ENCODE measurements around the gene HCN1.
"Not testable (repeated sequence)": the region's sequence is repeated elsewhere in the genome, so short reads cannot be mapped to it uniquely, and the experiment has no call there.

Gene HCN1

DNA sequence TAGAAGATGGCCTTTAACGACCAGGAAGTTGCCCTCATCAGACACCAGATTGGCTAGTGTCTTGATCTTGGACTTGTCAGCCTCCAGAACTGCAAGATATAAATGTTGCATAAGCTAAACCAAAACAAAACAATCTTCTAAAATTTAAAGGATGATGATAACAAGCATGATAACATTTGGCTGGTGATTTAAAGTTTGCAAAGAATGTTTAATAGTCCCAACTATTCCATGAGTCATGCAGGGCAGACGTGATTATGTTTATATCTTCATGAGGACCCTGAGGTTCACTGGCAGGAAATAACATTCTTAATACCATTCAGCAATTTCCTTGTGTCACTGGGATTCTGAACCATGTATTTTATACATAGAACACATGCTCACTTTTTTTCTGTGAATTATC, 319.8 kb downstream of the HCN1 start:
- no peak for TF ChIP-seq CTCF (IDR thresholded peaks at IDR 0.05)
- Histone ChIP-seq H3K36me3 (no peaks in the 10 kb centered on the region), H3K27ac (no peak overlapping the region), H3K9me3 (no peaks in the 10 kb centered on the region), H3K4me3 (ENCODE audit: low read depth in 1 of 2, low read length in 1 of 2) (no peak overlapping the region), H3K27me3 (no peaks in the 10 kb centered on the region), H3K4me1 (ENCODE audit: control insufficient read depth in 1 of 2, insufficient read depth in 1 of 2, low read depth in 1 of 2, low read length in 1 of 2) (no peaks in the 10 kb centered on the region)

DNA sequence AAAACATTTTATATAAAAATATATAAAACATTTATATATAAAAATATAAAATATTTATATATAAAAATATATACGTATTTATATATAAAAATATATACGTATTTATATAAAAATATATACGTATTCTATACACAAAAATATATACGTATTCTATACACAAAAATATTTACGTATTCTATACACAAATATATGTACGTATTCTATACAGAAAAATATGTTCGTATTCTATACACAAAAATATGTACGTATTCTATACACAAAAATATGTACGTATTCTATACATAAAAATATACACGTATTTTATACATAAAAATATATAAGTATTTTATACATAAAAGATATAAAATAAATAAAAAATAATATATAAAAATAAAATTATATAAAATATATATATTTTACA, 323.6 kb downstream of the HCN1 start:
- no peaks in the 10 kb centered on the region for H3K9me3 ChIP-seq
- H3K4me1 ChIP-seq (ENCODE audit: control insufficient read depth in 1 of 2, insufficient read depth in 1 of 2, low read depth in 1 of 2, low read length in 1 of 2) = no peaks in the 10 kb centered on the region
- no peak overlapping the region for H3K27ac ChIP-seq
- no peak overlapping the region for H3K4me3 ChIP-seq (ENCODE audit: low read depth in 1 of 2, low read length in 1 of 2)
- TF ChIP-seq CTCF (IDR thresholded peaks at IDR 0.05) = no peak
- no peaks in the 10 kb centered on the region for H3K36me3 ChIP-seq
- no peaks in the 10 kb centered on the region for H3K27me3 ChIP-seq

GRCh38 chr5:45371423-45371822, 324.8 kb downstream of the HCN1 start:
- not testable (repeated sequence) for H3K4me3 ChIP-seq (ENCODE audit: low read depth in 1 of 2, low read length in 1 of 2); H3K36me3 ChIP-seq; H3K9me3 ChIP-seq; H3K4me1 ChIP-seq (ENCODE audit: control insufficient read depth in 1 of 2, insufficient read depth in 1 of 2, low read depth in 1 of 2, low read length in 1 of 2); H3K27ac ChIP-seq; H3K27me3 ChIP-seq

DNA sequence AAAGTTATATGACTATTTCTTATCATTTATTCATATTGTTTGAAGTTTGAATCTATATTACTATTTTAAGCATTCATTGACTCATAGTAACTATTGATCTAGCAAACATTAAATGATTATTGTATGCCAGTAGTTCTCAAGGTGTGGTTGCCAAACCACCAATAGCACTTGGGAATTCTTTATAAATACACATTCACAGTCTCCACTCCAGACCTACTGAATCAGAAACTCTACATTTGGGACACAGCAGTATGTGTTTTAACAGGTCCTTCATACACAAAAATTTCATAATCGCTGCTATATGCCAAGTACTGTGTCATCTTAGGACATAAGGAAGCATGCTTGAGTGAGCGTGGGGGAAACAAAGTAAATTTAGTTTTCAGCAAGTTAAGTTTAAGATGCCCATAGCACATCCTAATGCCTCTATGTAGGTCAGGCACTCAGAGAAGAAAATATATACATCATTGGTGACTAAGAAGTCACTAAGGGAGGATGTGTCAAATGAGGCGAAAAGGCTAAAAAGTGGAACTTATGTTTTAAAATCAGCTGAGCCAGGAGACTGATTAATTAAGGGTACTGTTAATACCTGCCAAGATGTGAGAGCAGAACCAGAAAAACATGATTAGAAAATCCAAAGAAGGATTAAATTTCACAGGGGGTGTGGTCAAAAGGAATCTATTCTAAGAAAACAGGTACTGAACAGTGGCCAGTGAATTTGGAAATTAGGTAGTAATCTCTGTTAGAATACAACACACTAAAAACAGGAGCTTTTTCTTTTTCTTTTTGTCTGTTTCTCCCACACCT, 340.8 kb downstream of the HCN1 start:
- H3K4me3 ChIP-seq (ENCODE audit: low read depth in 1 of 2, low read length in 1 of 2) = no peak overlapping the region
- no peaks in the 10 kb centered on the region for H3K36me3 ChIP-seq
- no peak for TF ChIP-seq CTCF (IDR thresholded peaks at IDR 0.05)
- H3K4me1 ChIP-seq (ENCODE audit: control insufficient read depth in 1 of 2, insufficient read depth in 1 of 2, low read depth in 1 of 2, low read length in 1 of 2) = no peaks in the 10 kb centered on the region
- H3K9me3 ChIP-seq = no peaks in the 10 kb centered on the region
- no peak overlapping the region for H3K27ac ChIP-seq
- H3K27me3 ChIP-seq = no peaks in the 10 kb centered on the region

DNA sequence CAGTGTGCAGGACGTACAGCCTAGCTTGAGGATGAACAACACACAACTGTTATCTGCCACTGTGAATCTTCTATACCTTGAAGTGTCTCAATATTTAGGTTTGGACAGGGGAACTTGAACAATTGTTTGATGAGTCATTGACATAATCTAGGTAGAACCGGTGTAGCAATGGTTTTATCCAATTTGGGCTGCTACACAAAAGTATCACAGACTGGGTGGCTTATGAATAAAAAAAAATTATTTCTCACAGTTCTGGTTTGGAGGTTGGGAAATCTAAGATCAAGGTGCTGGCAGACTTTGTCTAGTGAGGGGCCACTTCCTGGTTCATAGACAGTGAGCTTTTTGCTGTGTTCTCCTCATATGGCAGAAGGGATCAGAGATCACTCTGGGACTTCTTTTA, 359.7 kb downstream of the HCN1 start:
- no peak overlapping the region for H3K27ac ChIP-seq
- H3K4me3 ChIP-seq (ENCODE audit: low read depth in 1 of 2, low read length in 1 of 2) = no peak overlapping the region
- no peaks in the 10 kb centered on the region for H3K27me3 ChIP-seq
- H3K36me3 ChIP-seq = no peaks in the 10 kb centered on the region
- H3K4me1 ChIP-seq (ENCODE audit: control insufficient read depth in 1 of 2, insufficient read depth in 1 of 2, low read depth in 1 of 2, low read length in 1 of 2) = no peaks in the 10 kb centered on the region
- no peaks in the 10 kb centered on the region for H3K9me3 ChIP-seq
- no peak for TF ChIP-seq CTCF (IDR thresholded peaks at IDR 0.05)

DNA sequence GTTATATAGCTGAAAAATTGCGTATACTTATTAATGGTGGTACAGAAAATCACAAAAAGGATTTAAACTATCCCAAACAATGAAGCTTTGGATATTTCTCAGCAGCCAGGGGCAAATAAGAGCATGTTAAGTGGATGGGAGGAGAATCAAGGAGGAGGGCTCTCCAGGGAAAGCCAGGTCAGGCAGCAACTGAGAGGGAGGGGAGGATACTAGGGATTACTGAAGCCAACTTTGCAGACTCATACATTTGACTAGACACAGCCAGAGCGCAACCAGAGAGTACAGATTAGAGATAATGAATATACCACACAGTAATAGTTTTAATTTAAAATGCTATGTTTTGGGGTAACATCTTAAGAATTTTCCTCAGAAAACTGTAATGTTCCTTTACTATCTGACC, 360.2 kb downstream of the HCN1 start:
- Histone ChIP-seq H3K4me3 (ENCODE audit: low read depth in 1 of 2, low read length in 1 of 2) (no peak overlapping the region), H3K9me3 (no peaks in the 10 kb centered on the region), H3K4me1 (ENCODE audit: control insufficient read depth in 1 of 2, insufficient read depth in 1 of 2, low read depth in 1 of 2, low read length in 1 of 2) (no peaks in the 10 kb centered on the region), H3K27ac (no peak overlapping the region), H3K27me3 (no peaks in the 10 kb centered on the region), H3K36me3 (no peaks in the 10 kb centered on the region)
- TF ChIP-seq CTCF (IDR thresholded peaks at IDR 0.05) = no peak
